H1 (cell line): ENCODE results near the gene PLPPR1. TPM values are rescaled to one million over a fixed set of nuclear protein-coding genes. Genes with fewer than 3 reads are reported as not detected.
A peak's percentile ranks its signal among the peaks of the same experiment; 100 is the strongest.

Source experiments
- BACH1 ChIP-seq: IDR thresholded peaks from 2 replicates; pipeline ENCODE4 v1.6.1; 2012; ENCODE audit warnings: low read length, improper control_type of control experiment
- BRCA1 ChIP-seq: IDR thresholded peaks from 2 replicates; pipeline ENCODE4 v1.6.1; 2012; ENCODE audit warnings: low read depth, low read length, improper control_type of control experiment
- CHD2 ChIP-seq: IDR thresholded peaks from 2 replicates; pipeline ENCODE4 v1.6.1; 2012; ENCODE audit warnings: low read length, improper control_type of control experiment
- CREB1 ChIP-seq: IDR thresholded peaks from 2 replicates; pipeline ENCODE4 v1.6.1; 2012; ENCODE audit warnings: inconsistent platforms
- CTBP2 ChIP-seq: IDR thresholded peaks from 2 replicates; pipeline ENCODE4 v1.7.0; 2011; ENCODE audit warnings: borderline replicate concordance, mild to moderate bottlenecking, moderate library complexity, mixed read lengths, low read length; ENCODE audit not compliant: insufficient read depth, insufficient read length
- EGR1 ChIP-seq: IDR thresholded peaks from 2 replicates; pipeline ENCODE4 v1.6.1; 2011; ENCODE audit warnings: low read depth, low read length, borderline replicate concordance
- EP300 ChIP-seq, 2 experiments: IDR thresholded peaks; 1 replicate in 1 of 2; 2 replicates in 1 of 2; pipeline ENCODE4 v1.6.1; 2011 to 2012; ENCODE audit warnings: low read depth in 2 of 2, low read length in 2 of 2, mild to moderate bottlenecking in 2 of 2, borderline replicate concordance in 1 of 2, inconsistent platforms in 1 of 2, moderate library complexity in 1 of 2
- EZH2 ChIP-seq: fragments of 200-600 bp; sonication (generic); IDR thresholded peaks from 2 replicates; pipeline ENCODE4 v1.7.1; 2012; ENCODE audit warnings: low read depth, mild to moderate bottlenecking, moderate library complexity, low read length, inconsistent platforms; ENCODE audit not compliant: severe bottlenecking
- GABPA ChIP-seq: IDR thresholded peaks from 2 replicates; pipeline ENCODE4 v1.6.1; 2011; ENCODE audit warnings: mild to moderate bottlenecking, low read length, moderate library complexity, borderline replicate concordance; ENCODE audit not compliant: insufficient read depth
- HDAC2 ChIP-seq, 2 experiments: fragments of 300-600 bp in 1 of 2; sonication (generic) in 1 of 2; IDR thresholded peaks; 2 replicates each; pipeline ENCODE4 v1.6.1; 2011 to 2012; ENCODE audit warnings: low read depth in 2 of 2, low read length in 2 of 2, mild to moderate bottlenecking in 2 of 2, moderate library complexity in 2 of 2, borderline replicate concordance in 1 of 2, inconsistent platforms in 1 of 2
- JUND ChIP-seq: IDR thresholded peaks from 2 replicates; pipeline ENCODE4 v1.6.1; 2011; ENCODE audit warnings: mild to moderate bottlenecking, improper control_type of control experiment, low read length
- KDM4A ChIP-seq: IDR thresholded peaks from one replicate; pipeline ENCODE4 v1.7.1; 2012; ENCODE audit warnings: low read depth, mild to moderate bottlenecking, moderate library complexity, low read length, inconsistent platforms; ENCODE audit not compliant: severe bottlenecking
- MAX ChIP-seq: IDR thresholded peaks from 2 replicates; pipeline ENCODE4 v1.6.1; 2012; ENCODE audit warnings: inconsistent platforms
- POLR2A ChIP-seq, 2 experiments: IDR thresholded peaks; 1 replicate in 1 of 2; 2 replicates in 1 of 2; pipeline ENCODE4 v1.6.1; 2011; ENCODE audit warnings: low read depth in 2 of 2, low read length in 2 of 2, mild to moderate bottlenecking in 2 of 2; ENCODE audit errors: control extremely low read depth in 1 of 2
- POU5F1 ChIP-seq: IDR thresholded peaks from 2 replicates; pipeline ENCODE4 v1.6.1; 2011; ENCODE audit warnings: low read depth, mild to moderate bottlenecking, low read length, moderate library complexity
- RXRA ChIP-seq: IDR thresholded peaks from 2 replicates; pipeline ENCODE4 v1.6.1; 2011; ENCODE audit warnings: low read depth, mild to moderate bottlenecking, low read length, moderate library complexity; ENCODE audit not compliant: insufficient read depth
- SAP30 ChIP-seq: fragments of 300-600 bp; sonication (generic); IDR thresholded peaks from 2 replicates; pipeline ENCODE4 v1.7.1; 2012; ENCODE audit warnings: low read length, moderate library complexity, mild to moderate bottlenecking, inconsistent platforms; ENCODE audit not compliant: insufficient read depth, insufficient replicate concordance
- SP1 ChIP-seq: IDR thresholded peaks from 2 replicates; pipeline ENCODE4 v1.6.1; 2011; ENCODE audit warnings: low read depth, low read length
- SP4 ChIP-seq: IDR thresholded peaks from 2 replicates; pipeline ENCODE4 v1.6.1; 2012; ENCODE audit warnings: low read length, inconsistent platforms
- SUZ12 ChIP-seq: fragments of 200-600 bp; sonication (generic); IDR thresholded peaks from 2 replicates; pipeline ENCODE4 v1.6.1; 2012; ENCODE audit warnings: mild to moderate bottlenecking, inconsistent platforms, low read length, moderate library complexity, mixed read lengths
- TAF1 ChIP-seq: IDR thresholded peaks from 2 replicates; pipeline ENCODE4 v1.6.1; 2011; ENCODE audit warnings: mild to moderate bottlenecking, low read depth, low read length
- TBP ChIP-seq: IDR thresholded peaks from 2 replicates; pipeline ENCODE4 v1.6.1; 2011; ENCODE audit warnings: low read depth, low read length, improper control_type of control experiment
- TCF12 ChIP-seq: IDR thresholded peaks from 2 replicates; pipeline ENCODE4 v1.6.1; 2011; ENCODE audit warnings: low read depth, mild to moderate bottlenecking, low read length
- ZNF274 ChIP-seq: IDR thresholded peaks from 2 replicates; pipeline ENCODE4 v1.7.0; 2012; ENCODE audit warnings: low read length, borderline replicate concordance; ENCODE audit errors: extremely low read depth
- polyA plus RNA-seq, 7 experiments: library from polyadenylated mRNA; depleted of rRNA in 3 of 7; stranded (reverse) in 5 of 7; unstranded in 2 of 7; fragments of >200 nt in 5 of 7; fragments of 200-250 nt in 2 of 7; gene quantifications; 1 replicate in 5 of 7; 2 replicates in 1 of 7; 4 replicates in 1 of 7; pipeline versions ENCODE4 v1.2.1 to v1.2.3, GENCODE V29; 2011 to 2013; ENCODE audit warnings: missing spikeins in 2 of 7, mixed read lengths in 2 of 7
- total RNA-seq: library from RNA; stranded (reverse); fragmentation: NEBNext Ultra II Directional; extraction: Animal tissue kit (Norgen Biotek cat#: 25700); gene quantifications from 2 replicates; pipeline ENCODE4 v1.2.1, GENCODE V29; 2021

Gene PLPPR1
- total and polyA plus RNA-seq, 2 of the 8 experiments (the other 6 are each of a cell fraction or from before 2014, with no cell fraction given): 1.4 to 1.8 TPM

GRCh38 chr9:101028346-101029314 lies at the start of gene PLPPR1 (continued):
- TF ChIP-seq TAF1 (0 out of 2 replicates have a peak, but pooled peaks have one; percentile 42), KDM4A (peak; percentile 91), CHD2 (no peak), EP300 (IDR thresholded peaks at IDR 0.05; ENCODE audit: borderline replicate concordance in 1 of 2, low read depth in 2 of 2, low read length in 2 of 2) (no peak), POLR2A (IDR thresholded peaks at IDR 0.05; ENCODE audit: control extremely low read depth in 1 of 2, low read depth in 2 of 2, low read length in 2 of 2) (0 out of 3 replicates have a peak, but pooled peaks of 1 of the 2 experiments have one; percentile 22), SUZ12 (peak; percentile 60), CTBP2 (no peak), SP4 (no peak), BRCA1 (no peak), GABPA (no peak), SP1 (no peak), BACH1 (peak; percentile 8; the same call in 1 of the 2 replicates), SAP30 (no peak), HDAC2 (IDR thresholded peaks at IDR 0.05; ENCODE audit: borderline replicate concordance in 1 of 2, low read depth in 2 of 2, low read length in 2 of 2) (peak in 1 of 2 experiments; percentile 42; a peak in 1 of 4 replicates), JUND (no peak), MAX (no peak; the same call in none of the 2 replicates), EZH2 (no peak), EGR1 (no peak), POU5F1 (no peak), CREB1 (peak; percentile 13; the same call in 1 of the 2 replicates), RXRA (no peak), ZNF274 (no peak), TBP (no peak), TCF12 (no peak)
